ENCODE measurements around the gene RUFY2.

RUFY2 gene

DNA sequence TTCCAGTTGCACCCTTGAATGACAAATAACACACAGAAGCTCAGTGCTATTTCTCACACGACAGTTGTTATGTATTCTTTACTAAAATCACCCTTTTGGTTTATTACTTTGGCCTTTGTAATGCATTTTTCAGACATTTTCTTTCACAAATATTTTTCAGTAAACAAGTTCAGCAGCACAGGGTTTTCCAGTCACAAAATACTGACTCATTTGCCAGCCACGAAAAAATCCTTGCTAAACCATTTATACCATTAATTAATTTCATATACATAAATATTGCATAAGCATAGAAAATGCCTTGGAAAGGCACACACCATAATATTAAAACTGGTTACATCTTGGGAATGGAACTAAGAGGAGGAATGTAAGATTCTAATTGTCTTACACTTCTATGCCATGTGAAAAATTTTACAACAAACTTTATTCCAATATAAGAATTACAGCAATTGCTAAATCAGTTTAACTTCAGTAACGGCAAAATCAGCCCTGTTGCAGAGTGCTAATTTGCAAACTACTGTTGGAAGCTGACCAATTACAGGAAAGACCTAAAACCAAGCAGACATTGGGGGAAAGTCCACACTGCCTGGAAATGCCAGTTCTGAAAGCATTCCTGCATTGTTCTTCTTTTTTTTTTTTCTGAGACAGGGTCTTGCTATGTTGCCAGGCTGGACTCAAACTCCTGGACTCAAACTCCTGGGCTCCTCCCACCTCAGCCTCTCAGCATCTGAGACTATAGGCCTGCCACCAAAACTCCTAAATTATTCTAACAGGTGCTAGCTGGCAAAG, 42.8 kb downstream of the RUFY2 start:
- DNase-seq (ENCODE audit: extremely low read depth, low read depth) = no peak
- TF ChIP-seq, protein P1, sequence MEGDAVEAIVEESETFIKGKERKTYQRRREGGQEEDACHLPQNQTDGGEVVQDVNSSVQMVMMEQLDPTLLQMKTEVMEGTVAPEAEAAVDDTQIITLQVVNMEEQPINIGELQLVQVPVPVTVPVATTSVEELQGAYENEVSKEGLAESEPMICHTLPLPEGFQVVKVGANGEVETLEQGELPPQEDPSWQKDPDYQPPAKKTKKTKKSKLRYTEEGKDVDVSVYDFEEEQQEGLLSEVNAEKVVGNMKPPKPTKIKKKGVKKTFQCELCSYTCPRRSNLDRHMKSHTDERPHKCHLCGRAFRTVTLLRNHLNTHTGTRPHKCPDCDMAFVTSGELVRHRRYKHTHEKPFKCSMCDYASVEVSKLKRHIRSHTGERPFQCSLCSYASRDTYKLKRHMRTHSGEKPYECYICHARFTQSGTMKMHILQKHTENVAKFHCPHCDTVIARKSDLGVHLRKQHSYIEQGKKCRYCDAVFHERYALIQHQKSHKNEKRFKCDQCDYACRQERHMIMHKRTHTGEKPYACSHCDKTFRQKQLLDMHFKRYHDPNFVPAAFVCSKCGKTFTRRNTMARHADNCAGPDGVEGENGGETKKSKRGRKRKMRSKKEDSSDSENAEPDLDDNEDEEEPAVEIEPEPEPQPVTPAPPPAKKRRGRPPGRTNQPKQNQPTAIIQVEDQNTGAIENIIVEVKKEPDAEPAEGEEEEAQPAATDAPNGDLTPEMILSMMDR (IDR thresholded peaks at IDR 0.05; ENCODE audit: low read depth, low read length) = no peak

GRCh38 chr10:68362590-68362989, 44.5 kb downstream of the RUFY2 start:
- TF ChIP-seq, protein P1 (IDR thresholded peaks at IDR 0.05; ENCODE audit: low read depth, low read length) = no peak
- no peak for DNase-seq (ENCODE audit: extremely low read depth, low read depth)

GRCh38 chr10:68359189-68359588, 47.9 kb downstream of the RUFY2 start:
- DNase-seq (ENCODE audit: extremely low read depth, low read depth) = no peak

DNA sequence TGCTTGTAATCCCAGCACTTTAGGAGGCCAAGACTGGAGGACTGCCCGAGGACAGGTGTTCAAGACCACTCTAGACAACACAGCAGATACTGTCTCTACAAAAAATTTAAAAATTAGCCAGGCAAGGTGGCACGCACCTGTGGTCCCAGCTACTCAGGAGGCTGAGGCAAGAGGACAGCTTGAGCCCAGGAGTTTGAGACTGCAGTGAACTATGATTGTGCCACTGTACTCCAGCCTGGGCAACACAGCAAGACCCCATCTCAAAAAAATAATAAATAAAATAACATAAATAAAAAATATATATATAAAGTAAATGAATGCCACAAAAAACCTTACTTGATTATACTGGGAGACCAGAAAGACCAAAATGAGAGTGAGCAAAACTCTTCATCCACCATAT, 53.5 kb downstream of the RUFY2 start:
- TF ChIP-seq, protein P1 (IDR thresholded peaks at IDR 0.05; ENCODE audit: low read depth, low read length) = no peak
- no peak for DNase-seq (ENCODE audit: extremely low read depth, low read depth)

More at GRCh38 chr10:68359189-68359588, 47.9 kb downstream of the RUFY2 start:
- TF ChIP-seq, protein P1 (IDR thresholded peaks at IDR 0.05; ENCODE audit: low read depth, low read length) = no peak

GRCh38 chr10:68348265-68348741, 58.8 kb downstream of the RUFY2 start:
- TF ChIP-seq, protein P1 (IDR thresholded peaks at IDR 0.05; ENCODE audit: low read depth, low read length) = peak; percentile 78
- DNase-seq (ENCODE audit: extremely low read depth, low read depth) = no peak

- TF ChIP-seq, protein P1 (IDR thresholded peaks at IDR 0.05; ENCODE audit: low read depth, low read length) = no peak
- no peak for DNase-seq (ENCODE audit: extremely low read depth, low read depth)
Observed at GRCh38 chr10:68346774-68347173, 60.3 kb downstream of the RUFY2 start.

- TF ChIP-seq, protein P1 (IDR thresholded peaks at IDR 0.05; ENCODE audit: low read depth, low read length) = no peak
- DNase-seq (ENCODE audit: extremely low read depth, low read depth) = no peak
Observed at GRCh38 chr10:68345621-68346020, 61.5 kb downstream of the RUFY2 start.
